GM23248 (cell line): Measurements from ENCODE around the gene ACSF3.

Source experiments
- EZH2 ChIP-seq: fragments of 200-600 bp; sonication (generic); IDR thresholded peaks from 2 replicates; pipeline ENCODE4 v1.6.1; 2018; ENCODE audit warnings: antibody characterized with exemption, mild to moderate bottlenecking; ENCODE audit not compliant: insufficient read depth, poor library complexity, severe bottlenecking
- EZH2phosphoT487 ChIP-seq: fragments of 200-600 bp; sonication (generic); IDR thresholded peaks from 2 replicates; pipeline ENCODE4 v1.6.1; 2018; ENCODE audit warnings: antibody characterized with exemption, moderate library complexity, mild to moderate bottlenecking, low read depth; ENCODE audit not compliant: insufficient read depth

DNA sequence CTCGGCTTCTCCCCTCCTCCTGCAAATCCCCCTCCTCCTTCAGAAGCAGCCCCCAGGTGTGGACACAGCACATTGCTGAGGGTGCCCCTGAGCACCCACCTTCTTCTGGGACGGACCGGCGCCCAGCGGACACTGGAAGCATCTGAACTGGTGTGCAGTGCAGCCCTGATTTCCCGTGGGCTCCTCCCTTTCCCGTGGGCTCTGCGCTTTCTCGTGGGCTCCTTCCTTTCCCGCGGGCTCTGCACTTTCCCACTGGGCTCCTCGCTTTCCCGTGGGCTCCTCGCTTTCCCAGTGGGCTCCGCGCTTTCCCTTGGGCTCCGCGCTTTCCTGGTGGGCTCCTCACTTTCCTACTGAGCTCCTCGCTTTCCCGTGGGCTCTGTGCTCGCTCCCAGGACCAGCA lies 32.6 kb upstream of the ACSF3 start:
- no peak for TF ChIP-seq EZH2phosphoT487
- no peak for TF ChIP-seq EZH2
